ENCODE results near the gene ELFN1.

ELFN1 gene

GRCh38 chr7:1696671-1697498, 26.8 kb downstream of the ELFN1 start:
- DNase-seq = no peak

- DNase-seq = no peak
Measured at GRCh38 chr7:1697499-1698125, 27.5 kb downstream of the ELFN1 start.

GRCh38 chr7:1698201-1698600, 28.1 kb downstream of the ELFN1 start:
- no peak for DNase-seq

GRCh38 chr7:1698951-1699350, 28.9 kb downstream of the ELFN1 start:
- no peak for DNase-seq

- DNase-seq = no peak
Measured at GRCh38 chr7:1700086-1700485, 30.0 kb downstream of the ELFN1 start.

GRCh38 chr7:1700536-1701333, 30.7 kb downstream of the ELFN1 start:
- no peak for DNase-seq

GRCh38 chr7:1702652-1703051, 32.6 kb downstream of the ELFN1 start:
- no peak for DNase-seq

- no peak for DNase-seq
Measured at GRCh38 chr7:1703441-1703840, 33.4 kb downstream of the ELFN1 start.

GRCh38 chr7:1703871-1704810, 34.1 kb downstream of the ELFN1 start:
- DNase-seq = no peak

GRCh38 chr7:1704811-1705738, 35.0 kb downstream of the ELFN1 start:
- DNase-seq = no peak

- no peak for DNase-seq
Measured at GRCh38 chr7:1705856-1706255, 35.8 kb downstream of the ELFN1 start.

- no peak for DNase-seq
Measured at GRCh38 chr7:1706381-1706720, 36.3 kb downstream of the ELFN1 start.

- no peak for DNase-seq
Measured at GRCh38 chr7:1706721-1707613, 36.9 kb downstream of the ELFN1 start.

- DNase-seq = no peak
Measured at GRCh38 chr7:1707756-1708595, 37.9 kb downstream of the ELFN1 start.

- DNase-seq = no peak
Measured at GRCh38 chr7:1708596-1709251, 38.6 kb downstream of the ELFN1 start.

- DNase-seq = no peak
Measured at GRCh38 chr7:1709281-1709680, 39.2 kb downstream of the ELFN1 start.

GRCh38 chr7:1709900-1710299, 39.8 kb downstream of the ELFN1 start:
- no peak for DNase-seq

GRCh38 chr7:1710936-1711335, 40.9 kb downstream of the ELFN1 start:
- no peak for DNase-seq

Data from stimulated activated naive CD4-positive, alpha-beta T cell (primary cell).